Activated naive CD8-positive, alpha-beta T cell (primary cell): ENCODE measurements around the gene XCL2.
"Not testable (repeated sequence)": the region's sequence is repeated elsewhere in the genome, so short reads cannot be mapped to it uniquely, and the experiment has no call there.

Source experiments
- H3K27ac Mint-ChIP-seq: one replicate; pipeline ENCODE4 v1.8.0; 2021; ENCODE audit warnings: mixed read lengths
- H3K27me3 Mint-ChIP-seq: one replicate; pipeline ENCODE4 v1.8.0; 2021; ENCODE audit warnings: mixed read lengths
- H3K36me3 Mint-ChIP-seq: one replicate; pipeline ENCODE4 v1.8.0; 2021; ENCODE audit warnings: mixed read lengths
- H3K4me1 Mint-ChIP-seq: one replicate; pipeline ENCODE4 v1.8.0; 2021; ENCODE audit warnings: low read depth, mixed read lengths
- H3K4me3 Mint-ChIP-seq: one replicate; pipeline ENCODE4 v1.8.0; 2021; ENCODE audit warnings: mild to moderate bottlenecking, mixed read lengths
- H3K9me3 Mint-ChIP-seq: one replicate; pipeline ENCODE4 v1.8.0; 2021; ENCODE audit warnings: low read depth, mixed read lengths

The XCL2 gene

GRCh38 chr1:168543840-168544498, at the start of gene XCL2:
Gene XCL2, minus strand, starts transcription at chr1:168543997. Its CDS starts 33 bp downstream, at chr1:168543964.
- not testable (repeated sequence) for H3K27me3 Mint-ChIP-seq, H3K36me3 Mint-ChIP-seq, H3K4me1 Mint-ChIP-seq, H3K9me3 Mint-ChIP-seq
- H3K27ac Mint-ChIP-seq: peak within 1 kb of the TSS; percentile 18
- peak within 1 kb of the TSS; percentile 53 for H3K4me3 Mint-ChIP-seq

DNA sequence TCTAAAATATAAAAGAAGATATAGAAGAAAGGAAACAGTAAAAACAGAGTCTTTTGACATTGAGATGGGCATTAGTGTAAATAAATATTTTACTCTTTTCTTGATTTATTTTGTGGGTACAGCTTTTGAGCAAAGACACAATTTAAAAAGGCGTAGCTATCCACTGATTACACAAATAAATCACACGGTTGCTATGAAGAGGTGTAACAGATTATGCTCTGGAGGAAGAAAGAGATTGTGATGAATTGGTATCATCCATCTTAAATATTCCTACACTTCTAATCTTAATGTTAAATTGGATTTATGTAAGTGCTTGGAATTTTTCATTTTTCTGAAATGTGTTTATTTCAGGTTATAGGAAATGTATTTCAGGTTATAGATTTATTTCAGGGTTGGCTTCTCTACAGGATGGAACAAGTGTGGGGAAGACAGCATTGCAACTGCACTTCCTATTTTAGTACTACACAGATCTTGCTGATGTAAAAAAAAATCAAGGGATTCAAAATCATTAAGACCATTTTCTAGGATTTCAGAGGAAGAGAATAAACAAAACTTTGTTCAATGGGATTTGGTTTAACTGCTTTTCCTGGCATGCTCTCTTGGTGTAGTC, 47.9 kb upstream of the XCL2 start:
- H3K4me3 Mint-ChIP-seq: no peak overlapping the region
- H3K36me3 Mint-ChIP-seq: no peaks in the 10 kb centered on the region
- no peak overlapping the region for H3K27ac Mint-ChIP-seq
- no peaks in the 10 kb centered on the region for H3K4me1 Mint-ChIP-seq
- H3K27me3 Mint-ChIP-seq: no peaks in the 10 kb centered on the region
- H3K9me3 Mint-ChIP-seq: peaks cover 4% of the 10 kb centered on the region

- Mint-ChIP-seq H3K27ac (no peak overlapping the region), H3K36me3 (no peaks in the 10 kb centered on the region), H3K4me3 (no peak overlapping the region), H3K4me1 (no peaks in the 10 kb centered on the region), H3K27me3 (no peaks in the 10 kb centered on the region), H3K9me3 (peaks cover 4% of the 10 kb centered on the region)
Observed at GRCh38 chr1:168591066-168591465, 47.3 kb upstream of the XCL2 start.

GRCh38 chr1:168589167-168589566, 45.4 kb upstream of the XCL2 start:
- Mint-ChIP-seq H3K4me1 (no peaks in the 10 kb centered on the region), H3K27ac (no peak overlapping the region), H3K4me3 (no peak overlapping the region), H3K9me3 (peaks cover 4% of the 10 kb centered on the region), H3K27me3 (no peaks in the 10 kb centered on the region), H3K36me3 (no peaks in the 10 kb centered on the region)

DNA sequence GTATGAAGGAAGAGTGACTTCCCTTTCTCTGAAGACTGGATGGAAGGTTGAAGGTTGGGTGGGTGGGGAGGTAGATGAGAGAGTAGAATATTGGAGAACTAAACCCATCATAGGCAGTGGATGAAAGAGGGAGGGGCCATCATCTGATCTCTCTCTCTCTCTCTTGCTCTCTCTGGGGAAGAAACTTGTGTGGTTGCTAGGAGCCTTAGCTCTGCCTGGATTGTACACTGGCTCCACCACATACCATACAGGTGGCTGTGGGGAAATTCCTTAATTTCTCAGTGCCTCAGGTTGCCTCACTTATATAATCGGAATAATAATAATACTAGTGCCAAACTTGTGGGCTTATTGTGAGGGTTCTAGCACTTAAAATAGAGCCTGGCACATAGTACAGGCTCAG, 42.1 kb upstream of the XCL2 start:
- Mint-ChIP-seq H3K4me3 (no peak overlapping the region), H3K4me1 (no peaks in the 10 kb centered on the region), H3K36me3 (no peaks in the 10 kb centered on the region), H3K9me3 (peaks cover 4% of the 10 kb centered on the region), H3K27me3 (no peaks in the 10 kb centered on the region), H3K27ac (no peak overlapping the region)

GRCh38 chr1:168585191-168585590, 41.4 kb upstream of the XCL2 start:
- H3K36me3 Mint-ChIP-seq: no peaks in the 10 kb centered on the region
- no peaks in the 10 kb centered on the region for H3K27me3 Mint-ChIP-seq
- peaks cover 4% of the 10 kb centered on the region for H3K9me3 Mint-ChIP-seq
- no peaks in the 10 kb centered on the region for H3K4me1 Mint-ChIP-seq
- no peak overlapping the region for H3K27ac Mint-ChIP-seq
- no peak overlapping the region for H3K4me3 Mint-ChIP-seq

DNA sequence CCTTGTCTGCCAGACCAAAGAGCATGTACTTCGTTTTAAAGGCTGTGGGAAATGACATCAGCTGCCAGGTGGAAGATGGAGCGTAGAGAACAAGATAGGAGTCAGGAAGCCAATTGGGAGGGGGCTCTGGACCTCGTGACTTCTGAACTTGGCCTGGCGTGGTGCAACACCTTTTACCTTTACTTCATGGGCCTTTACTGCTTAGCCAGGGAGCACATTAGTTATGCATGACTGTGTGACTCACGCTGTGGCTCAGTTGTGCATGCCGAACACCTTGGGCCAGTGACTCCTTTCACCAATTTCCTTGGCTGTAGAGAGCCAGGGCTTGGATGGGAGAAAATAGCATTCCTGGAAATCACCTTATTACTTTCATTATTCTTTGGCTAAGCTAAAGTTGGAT, 39.8 kb upstream of the XCL2 start:
- Mint-ChIP-seq H3K4me1 (no peaks in the 10 kb centered on the region), H3K27ac (no peak overlapping the region), H3K4me3 (no peak overlapping the region), H3K9me3 (peaks cover 4% of the 10 kb centered on the region), H3K27me3 (no peaks in the 10 kb centered on the region), H3K36me3 (no peaks in the 10 kb centered on the region)

DNA sequence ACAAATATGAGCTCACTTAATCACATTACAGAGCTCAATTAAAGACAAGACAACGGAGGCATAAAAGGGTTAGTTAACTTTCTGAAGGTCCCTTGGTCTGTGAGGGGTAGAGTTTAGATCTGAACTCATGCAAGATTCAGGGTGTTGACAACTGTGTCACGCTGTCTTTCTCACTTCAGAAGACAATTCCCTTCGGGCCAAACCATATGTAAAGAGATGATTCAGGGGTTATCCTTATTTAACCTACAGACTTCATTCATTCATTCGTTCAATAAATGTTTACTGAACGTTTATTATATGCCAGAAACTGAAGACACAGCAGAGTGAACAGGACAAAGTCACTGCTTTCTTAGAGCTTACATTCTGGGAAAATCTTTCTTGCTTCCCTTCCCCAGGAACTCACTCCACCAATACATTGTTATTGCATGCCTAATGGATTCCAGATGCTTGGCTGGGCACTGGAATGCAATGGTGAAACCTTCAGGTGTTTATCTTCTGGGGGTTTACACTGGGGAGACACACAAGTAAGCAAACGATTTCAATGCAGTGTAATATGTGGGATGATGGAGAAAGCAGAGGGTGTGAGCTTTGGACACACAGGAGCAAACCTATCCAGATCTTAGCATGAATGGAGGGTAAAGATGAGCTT, 39.0 kb upstream of the XCL2 start:
- Mint-ChIP-seq H3K27ac (no peak overlapping the region), H3K4me1 (no peaks in the 10 kb centered on the region), H3K9me3 (peaks cover 4% of the 10 kb centered on the region), H3K4me3 (no peak overlapping the region), H3K36me3 (no peaks in the 10 kb centered on the region), H3K27me3 (no peaks in the 10 kb centered on the region)

DNA sequence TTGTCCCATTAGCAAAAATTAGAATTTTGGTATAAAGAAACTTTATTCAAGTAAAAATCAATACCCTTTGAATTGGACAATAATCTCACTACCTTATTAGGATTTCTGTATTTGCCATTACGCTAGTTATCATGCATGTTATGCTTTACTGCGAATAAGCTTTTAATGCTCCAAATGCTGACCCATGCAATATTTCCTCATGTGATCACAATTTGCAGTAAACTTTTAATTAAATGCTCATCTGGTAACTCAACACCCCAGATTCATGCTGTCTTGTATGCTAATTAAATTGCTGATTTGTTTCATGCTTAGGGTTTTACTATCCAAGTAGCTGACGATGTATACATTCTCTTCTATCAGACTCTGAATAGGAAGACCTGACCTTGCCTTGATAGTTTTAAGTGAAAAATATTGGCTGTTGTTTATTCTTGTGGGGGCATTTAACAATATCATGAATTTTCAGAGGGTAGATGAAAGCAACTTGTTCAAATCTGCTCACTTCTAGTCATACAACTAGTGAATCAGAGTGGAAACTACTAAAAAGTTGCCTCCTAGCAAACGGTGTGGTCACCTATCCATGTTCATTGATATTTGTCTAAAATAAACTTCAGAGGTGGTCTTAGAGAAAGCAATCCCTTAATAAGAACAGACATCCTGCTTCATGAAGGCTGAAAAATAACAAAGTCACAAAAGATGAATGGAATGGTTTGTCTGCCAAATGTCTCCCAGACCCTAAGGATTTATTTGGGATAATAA, 38.2 kb upstream of the XCL2 start:
- no peaks in the 10 kb centered on the region for H3K36me3 Mint-ChIP-seq
- no peaks in the 10 kb centered on the region for H3K9me3 Mint-ChIP-seq
- H3K27ac Mint-ChIP-seq: no peak overlapping the region
- H3K27me3 Mint-ChIP-seq: no peaks in the 10 kb centered on the region
- H3K4me3 Mint-ChIP-seq: no peak overlapping the region
- H3K4me1 Mint-ChIP-seq: peaks cover 5% of the 10 kb centered on the region

DNA sequence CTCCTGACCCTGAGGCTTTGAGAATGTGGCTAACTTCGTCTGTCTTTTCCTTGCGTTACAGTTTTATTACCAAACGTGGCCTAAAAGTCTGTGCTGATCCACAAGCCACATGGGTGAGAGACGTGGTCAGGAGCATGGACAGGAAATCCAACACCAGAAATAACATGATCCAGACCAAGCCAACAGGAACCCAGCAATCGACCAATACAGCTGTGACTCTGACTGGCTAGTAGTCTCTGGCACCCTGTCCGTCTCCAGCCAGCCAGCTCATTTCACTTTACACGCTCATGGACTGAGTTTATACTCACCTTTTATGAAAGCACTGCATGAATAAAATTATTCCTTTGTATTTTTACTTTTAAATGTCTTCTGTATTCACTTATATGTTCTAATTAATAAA, 37.2 kb upstream of the XCL2 start:
- H3K36me3 Mint-ChIP-seq, H3K27ac Mint-ChIP-seq, H3K9me3 Mint-ChIP-seq, H3K27me3 Mint-ChIP-seq, H3K4me3 Mint-ChIP-seq: not testable (repeated sequence)
- H3K4me1 Mint-ChIP-seq: peaks cover 11% of the 10 kb centered on the region

DNA sequence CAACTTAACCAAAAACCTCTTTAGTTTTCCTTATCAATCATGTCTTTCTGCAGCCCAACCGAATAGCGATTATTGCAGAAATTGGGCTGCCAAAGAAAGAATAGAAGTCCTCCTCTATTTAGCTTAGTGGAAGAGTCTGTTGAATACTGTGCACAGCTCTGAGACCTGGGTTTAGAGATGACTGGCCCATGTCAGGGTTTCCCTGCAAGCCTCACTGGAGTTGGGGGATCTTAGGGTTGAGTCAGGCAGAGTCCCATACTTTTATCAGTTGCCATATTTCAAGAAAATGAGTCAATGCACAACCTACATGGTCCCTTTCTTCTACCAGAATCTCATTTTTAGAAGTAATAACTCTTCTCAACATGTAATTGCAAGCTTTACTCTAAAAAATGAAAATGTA, 36.5 kb upstream of the XCL2 start:
- H3K4me1 Mint-ChIP-seq: peaks cover 11% of the 10 kb centered on the region
- H3K27ac Mint-ChIP-seq, H3K4me3 Mint-ChIP-seq, H3K27me3 Mint-ChIP-seq, H3K9me3 Mint-ChIP-seq, H3K36me3 Mint-ChIP-seq: not testable (repeated sequence)

DNA sequence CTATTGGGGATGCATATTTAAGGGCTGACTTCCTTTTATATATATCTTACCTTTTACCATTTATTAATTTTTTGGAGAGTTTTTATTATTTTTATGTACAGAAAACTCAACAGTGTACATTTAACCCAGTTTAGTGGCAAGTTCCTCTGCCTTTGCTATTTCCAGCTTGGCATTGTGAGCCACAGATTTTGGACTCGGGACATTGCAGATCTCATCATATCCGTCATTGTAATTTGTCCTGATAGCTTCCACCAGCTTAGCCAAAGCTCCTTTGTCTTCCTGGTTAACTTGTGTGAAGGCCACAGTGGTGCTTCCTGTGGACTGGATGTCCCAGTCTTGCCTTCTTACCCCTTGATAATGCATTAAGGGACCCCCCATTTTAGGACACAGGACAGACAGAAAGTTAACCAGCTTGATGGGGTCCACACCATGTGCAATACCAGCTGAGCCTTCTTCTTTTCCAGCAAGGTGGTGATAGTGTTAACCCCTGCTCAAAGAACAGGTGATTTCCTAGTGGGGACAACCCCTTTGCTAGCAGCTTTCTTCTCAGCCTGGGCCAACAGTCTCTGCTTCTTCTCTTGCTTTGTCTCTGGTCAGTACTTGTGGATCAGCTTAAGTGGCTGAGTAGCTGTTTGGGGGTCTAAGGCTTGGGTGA, 34.9 kb upstream of the XCL2 start:
- H3K27me3 Mint-ChIP-seq, H3K36me3 Mint-ChIP-seq, H3K9me3 Mint-ChIP-seq, H3K27ac Mint-ChIP-seq: not testable (repeated sequence)
- Mint-ChIP-seq H3K4me1 (peaks cover 23% of the 10 kb centered on the region), H3K4me3 (peak overlapping the region; percentile 59)

DNA sequence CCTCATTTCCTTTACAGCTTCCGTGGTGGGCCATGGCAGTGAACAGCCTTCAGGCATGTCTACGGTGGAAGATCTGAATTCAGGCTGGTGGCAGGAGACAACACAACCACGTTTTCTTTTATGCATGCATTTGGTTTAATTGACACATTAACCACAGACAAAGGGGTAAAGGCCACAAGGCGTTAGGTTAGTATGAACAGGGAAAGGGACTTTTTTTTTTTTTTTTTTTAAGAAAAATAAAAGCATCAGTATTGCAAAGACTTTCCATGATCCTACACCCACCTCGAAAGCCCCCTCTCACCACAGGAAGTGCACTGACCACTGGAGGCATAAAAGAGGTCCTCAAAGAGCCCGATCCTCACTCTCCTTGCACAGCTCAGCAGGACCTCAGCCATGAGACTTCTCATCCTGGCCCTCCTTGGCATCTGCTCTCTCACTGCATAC, 32.5 kb upstream of the XCL2 start, which contains the start of gene XCL1:
Gene XCL1, plus strand, starts transcription at position 361 of the 444 bp plus-strand sequence. Its CDS starts 33 bp downstream, at position 394.
- H3K4me3 Mint-ChIP-seq: peak within 1 kb of the TSS; percentile 76
- H3K9me3 Mint-ChIP-seq, H3K27me3 Mint-ChIP-seq, H3K36me3 Mint-ChIP-seq: not testable (repeated sequence)
- peak within 1 kb of the TSS; percentile 82 for H3K27ac Mint-ChIP-seq
- peaks cover 27% of the 10 kb centered on the region for H3K4me1 Mint-ChIP-seq

- peak overlapping the region; percentile 34 for H3K27ac Mint-ChIP-seq
- not testable (repeated sequence) for H3K36me3 Mint-ChIP-seq, H3K4me3 Mint-ChIP-seq, H3K27me3 Mint-ChIP-seq, H3K9me3 Mint-ChIP-seq
- peaks cover 27% of the 10 kb centered on the region for H3K4me1 Mint-ChIP-seq
Observed at GRCh38 chr1:168574234-168574633, 30.4 kb upstream of the XCL2 start.

DNA sequence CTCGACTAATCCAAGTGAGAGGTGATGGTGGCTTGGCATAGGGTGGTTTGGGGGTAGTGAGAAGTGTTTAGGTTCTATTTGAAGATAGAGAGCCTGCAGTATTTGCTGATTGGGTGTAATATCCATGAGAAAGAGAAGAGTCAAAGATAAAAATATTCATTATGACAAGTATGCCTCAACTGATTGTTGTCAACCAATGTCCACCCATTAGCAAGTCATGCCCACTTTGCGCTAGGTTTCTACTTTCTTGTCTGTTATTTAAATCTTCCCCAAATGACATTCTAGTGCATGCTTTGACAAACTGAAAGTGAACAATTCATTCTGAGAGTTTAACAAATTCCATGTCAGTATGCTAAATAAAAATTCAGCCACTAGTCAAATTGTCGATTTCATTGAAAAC, 28.8 kb upstream of the XCL2 start:
- H3K4me3 Mint-ChIP-seq: no peak overlapping the region
- H3K27me3 Mint-ChIP-seq: no peaks in the 10 kb centered on the region
- no peaks in the 10 kb centered on the region for H3K36me3 Mint-ChIP-seq
- H3K9me3 Mint-ChIP-seq: no peaks in the 10 kb centered on the region
- H3K4me1 Mint-ChIP-seq: peaks cover 26% of the 10 kb centered on the region
- no peak overlapping the region for H3K27ac Mint-ChIP-seq
